Measurements from ENCODE around the gene AKAP13.

- TF ChIP-seq RAD21 (IDR thresholded peaks at IDR 0.05; ENCODE audit: low read length) (no peak), JUND (IDR thresholded peaks at IDR 0.05) (no peak), EP300 (IDR thresholded peaks at IDR 0.05; ENCODE audit: borderline replicate concordance in 1 of 2, low read depth in 1 of 2, low read length in 1 of 2) (no peak), FOXJ3 (CRISPR knock-in tag; IDR thresholded peaks at IDR 0.05) (no peak)
- TF ChIP-seq, protein P1, sequence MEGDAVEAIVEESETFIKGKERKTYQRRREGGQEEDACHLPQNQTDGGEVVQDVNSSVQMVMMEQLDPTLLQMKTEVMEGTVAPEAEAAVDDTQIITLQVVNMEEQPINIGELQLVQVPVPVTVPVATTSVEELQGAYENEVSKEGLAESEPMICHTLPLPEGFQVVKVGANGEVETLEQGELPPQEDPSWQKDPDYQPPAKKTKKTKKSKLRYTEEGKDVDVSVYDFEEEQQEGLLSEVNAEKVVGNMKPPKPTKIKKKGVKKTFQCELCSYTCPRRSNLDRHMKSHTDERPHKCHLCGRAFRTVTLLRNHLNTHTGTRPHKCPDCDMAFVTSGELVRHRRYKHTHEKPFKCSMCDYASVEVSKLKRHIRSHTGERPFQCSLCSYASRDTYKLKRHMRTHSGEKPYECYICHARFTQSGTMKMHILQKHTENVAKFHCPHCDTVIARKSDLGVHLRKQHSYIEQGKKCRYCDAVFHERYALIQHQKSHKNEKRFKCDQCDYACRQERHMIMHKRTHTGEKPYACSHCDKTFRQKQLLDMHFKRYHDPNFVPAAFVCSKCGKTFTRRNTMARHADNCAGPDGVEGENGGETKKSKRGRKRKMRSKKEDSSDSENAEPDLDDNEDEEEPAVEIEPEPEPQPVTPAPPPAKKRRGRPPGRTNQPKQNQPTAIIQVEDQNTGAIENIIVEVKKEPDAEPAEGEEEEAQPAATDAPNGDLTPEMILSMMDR (IDR thresholded peaks at IDR 0.05) = no peak
These were observed 364.6 kb downstream of the AKAP13 start for GRCh38 chr15:85745023-85745422.

All from SK-N-SH (cell line).